HG02571 (cell line): ENCODE measurements around the gene RBBP7.
"Not testable (repeated sequence)": the region's sequence is repeated elsewhere in the genome, so short reads cannot be mapped to it uniquely, and the experiment has no call there.

Experiments
- ATAC-seq: cut with Tn5 transposase; IDR thresholded peaks from one replicate; pipeline ENCODE4 v1.9.1; 2021; ENCODE audit warnings: mild to moderate bottlenecking, moderate library complexity; ENCODE audit not compliant: unreplicated experiment

RBBP7 gene

DNA sequence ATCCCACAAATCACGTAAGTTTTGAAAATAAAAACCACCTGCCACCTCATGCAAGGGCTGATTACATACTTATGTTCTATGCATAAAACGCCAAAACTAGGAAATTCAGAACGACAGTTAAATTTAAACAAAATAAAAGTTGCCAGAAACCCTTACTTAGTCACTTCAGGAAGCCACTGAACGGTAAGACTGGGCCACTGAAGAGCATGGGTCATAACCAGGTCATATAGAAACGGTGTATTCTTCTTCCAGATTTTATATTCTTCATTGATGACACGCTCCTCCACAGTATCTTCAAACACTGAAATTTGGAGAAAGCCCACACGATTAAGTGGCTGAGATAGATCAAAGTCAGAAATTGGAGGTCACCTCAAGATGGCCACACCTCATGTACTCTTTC is 1.2 kb downstream of the RBBP7 start:
- ATAC-seq = no peak

GRCh38 chrX:16867947-16868346 is 2.2 kb downstream of the RBBP7 start:
- no peak for ATAC-seq

DNA sequence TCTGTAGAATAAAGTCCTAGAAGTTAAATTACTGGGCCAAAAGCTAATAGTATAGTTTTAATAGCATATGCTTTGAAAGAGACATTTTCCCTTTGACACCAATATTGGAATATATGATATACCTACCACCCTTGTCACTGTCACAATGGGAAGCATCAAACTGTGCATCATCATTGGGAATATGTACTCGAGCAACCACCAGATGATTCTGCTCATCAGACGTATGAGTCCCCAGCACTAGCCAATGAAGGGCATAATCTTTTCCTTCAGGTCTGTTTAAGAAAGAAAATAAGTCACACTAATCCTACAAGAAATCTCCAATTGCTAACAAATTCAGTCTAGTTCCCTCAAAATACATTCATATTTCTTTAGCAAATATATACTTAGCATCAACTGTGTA is 7.3 kb downstream of the RBBP7 start:
- no peak for ATAC-seq

GRCh38 chrX:16856744-16857143 is 13.4 kb downstream of the RBBP7 start:
- no peak for ATAC-seq

- ATAC-seq = not testable (repeated sequence)
Measured at GRCh38 chrX:16856076-16856404, 14.1 kb downstream of the RBBP7 start.

DNA sequence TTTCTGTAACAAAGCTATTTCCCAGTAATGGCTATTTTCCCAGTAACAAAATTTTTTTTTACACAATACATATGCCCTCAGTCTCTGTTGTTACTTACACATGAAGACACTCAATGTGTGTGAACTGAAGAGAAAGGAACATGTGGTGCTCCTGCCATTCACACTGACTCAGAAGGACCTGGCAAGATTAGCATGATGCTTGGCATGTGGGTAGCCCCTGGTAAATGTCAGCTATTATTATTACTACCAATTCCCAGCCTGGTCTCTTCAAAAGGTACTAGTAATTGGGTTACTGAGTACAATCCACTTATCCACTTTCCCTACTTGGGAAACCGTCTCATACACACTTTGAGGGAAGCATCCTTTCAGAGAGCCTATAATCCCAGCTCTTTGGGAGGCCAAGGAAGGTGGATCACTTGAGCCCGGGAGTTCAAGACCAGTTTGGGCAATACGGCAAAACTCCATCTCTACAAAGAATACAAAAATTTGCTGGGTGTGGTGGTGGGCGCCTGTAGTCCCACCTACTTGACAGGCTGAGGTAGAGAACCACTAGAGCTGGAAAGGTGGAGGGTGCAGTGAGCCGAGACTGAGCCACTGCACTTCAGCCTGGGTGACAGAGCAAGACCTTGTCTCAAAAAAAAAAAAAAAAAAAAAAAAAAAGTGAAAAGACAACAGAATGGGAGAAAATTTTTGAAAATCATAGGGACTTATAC is 14.6 kb downstream of the RBBP7 start:
- no peak for ATAC-seq

DNA sequence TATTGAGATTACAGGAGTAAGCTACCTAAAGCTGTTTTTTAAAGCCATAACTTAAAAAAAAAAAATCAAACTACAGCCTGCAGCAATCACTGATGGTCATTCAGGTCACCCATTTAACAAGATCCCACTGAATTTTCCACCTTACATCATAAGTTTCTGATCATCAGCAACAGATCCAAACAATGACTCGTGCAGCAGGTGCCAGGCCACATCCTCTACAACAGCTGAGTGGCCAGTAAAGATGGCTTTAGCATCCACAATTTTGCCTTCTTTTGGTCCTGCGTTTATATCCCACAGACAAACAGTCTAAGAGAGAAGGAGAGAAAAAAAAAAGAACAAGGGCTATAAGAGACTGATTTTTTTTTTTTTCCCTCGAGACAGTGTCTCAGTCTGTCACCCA is 16.6 kb downstream of the RBBP7 start:
- ATAC-seq = no peak

DNA sequence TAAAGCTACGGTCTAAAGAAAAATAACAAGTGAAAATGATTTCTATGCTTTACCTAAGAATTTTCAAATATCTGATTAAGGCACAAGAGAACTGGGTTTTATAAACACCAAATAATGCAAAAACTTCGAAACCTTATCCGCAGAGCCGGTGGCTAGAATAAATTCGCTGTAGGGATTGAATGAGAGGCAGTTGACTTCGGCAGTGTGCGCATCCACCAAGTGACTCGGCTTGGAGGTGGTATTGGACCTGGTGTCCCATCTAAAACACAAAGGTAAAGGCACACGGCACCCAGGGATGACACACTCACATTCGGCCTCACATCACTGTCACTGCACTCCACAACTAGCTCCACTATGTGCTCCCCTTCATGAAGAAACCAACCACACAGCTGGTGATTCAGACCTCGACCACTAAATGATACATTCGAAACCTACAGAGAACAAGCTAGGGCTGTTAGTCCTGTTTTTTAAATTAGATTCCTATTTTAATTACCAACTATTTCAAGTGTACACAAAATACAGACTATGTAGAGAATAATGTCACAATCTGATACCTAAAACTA is 17.5 kb downstream of the RBBP7 start:
- ATAC-seq = no peak

GRCh38 chrX:16851827-16852226 is 18.3 kb downstream of the RBBP7 start:
- no peak for ATAC-seq

GRCh38 chrX:16851421-16851820 is 18.7 kb downstream of the RBBP7 start:
- ATAC-seq = no peak

GRCh38 chrX:16848541-16848940 is 21.6 kb downstream of the RBBP7 start:
- ATAC-seq = no peak

DNA sequence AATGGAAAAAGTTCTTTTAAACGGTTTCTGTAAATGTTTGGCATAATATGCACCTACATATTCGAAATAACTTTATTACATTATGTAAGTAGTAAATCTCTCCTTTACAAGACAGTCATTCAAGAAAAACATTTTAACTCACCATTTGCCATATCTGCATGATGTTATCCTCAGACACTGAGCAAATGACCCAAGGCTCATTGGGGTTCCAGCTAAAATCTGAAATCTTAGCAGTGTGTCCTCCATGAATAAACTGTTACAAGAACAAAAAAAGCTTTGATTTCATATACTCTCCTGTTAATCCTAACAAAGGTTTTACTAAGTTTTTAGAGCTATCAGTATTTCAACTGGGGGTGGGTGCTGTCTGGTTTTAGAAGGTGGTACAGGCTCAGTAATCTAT is 24.5 kb downstream of the RBBP7 start:
- ATAC-seq = no peak

GRCh38 chrX:16843208-16843909 is 26.8 kb downstream of the RBBP7 start:
- ATAC-seq = no peak

- ATAC-seq = no peak
Measured at GRCh38 chrX:16842684-16843083, 27.5 kb downstream of the RBBP7 start.

- no peak for ATAC-seq
Measured at GRCh38 chrX:16839852-16840460, 30.2 kb downstream of the RBBP7 start.

- ATAC-seq = no peak
Measured at GRCh38 chrX:16839219-16839851, 30.8 kb downstream of the RBBP7 start.

GRCh38 chrX:16838202-16839066 is 31.7 kb downstream of the RBBP7 start:
- ATAC-seq = no peak

DNA sequence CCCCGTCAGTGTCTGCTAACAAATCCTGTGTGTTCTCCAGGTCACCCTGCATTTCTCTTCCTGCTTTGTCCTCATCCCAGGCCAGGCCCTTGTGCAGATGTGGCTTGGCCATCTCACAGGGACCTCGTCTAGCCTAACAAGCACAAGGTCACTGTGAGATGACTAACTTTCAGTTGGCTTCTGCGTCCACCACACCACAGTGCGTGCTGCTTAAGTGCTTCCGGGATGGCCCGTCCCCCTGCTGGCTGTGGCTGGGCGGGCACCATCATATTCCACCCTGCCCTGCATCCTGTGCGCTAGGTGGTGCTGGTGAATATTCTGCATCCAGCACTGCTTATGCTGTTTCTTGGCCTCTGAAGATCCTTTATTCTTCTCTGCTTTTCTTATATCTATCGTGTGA is 33.8 kb downstream of the RBBP7 start:
- no peak for ATAC-seq

DNA sequence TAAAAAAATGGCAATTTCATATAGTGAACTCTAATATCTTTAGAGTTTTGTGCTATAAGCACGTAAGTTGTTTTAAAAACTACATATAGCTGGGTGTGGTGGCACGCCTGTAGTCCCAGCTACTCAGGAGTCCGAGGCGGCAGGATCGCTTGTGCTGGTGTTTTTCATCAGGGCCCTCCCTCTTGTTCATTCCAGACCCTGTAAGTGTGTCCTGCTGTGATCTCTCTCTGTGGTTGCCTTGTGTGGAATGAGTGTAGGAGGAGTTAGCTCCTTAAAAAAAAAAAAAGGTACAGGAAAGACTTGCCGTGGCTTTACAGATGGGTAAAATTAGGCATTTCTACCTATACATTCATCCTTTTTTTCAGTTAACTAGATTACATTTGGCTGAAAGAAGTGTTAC is 35.4 kb downstream of the RBBP7 start:
- no peak for ATAC-seq

DNA sequence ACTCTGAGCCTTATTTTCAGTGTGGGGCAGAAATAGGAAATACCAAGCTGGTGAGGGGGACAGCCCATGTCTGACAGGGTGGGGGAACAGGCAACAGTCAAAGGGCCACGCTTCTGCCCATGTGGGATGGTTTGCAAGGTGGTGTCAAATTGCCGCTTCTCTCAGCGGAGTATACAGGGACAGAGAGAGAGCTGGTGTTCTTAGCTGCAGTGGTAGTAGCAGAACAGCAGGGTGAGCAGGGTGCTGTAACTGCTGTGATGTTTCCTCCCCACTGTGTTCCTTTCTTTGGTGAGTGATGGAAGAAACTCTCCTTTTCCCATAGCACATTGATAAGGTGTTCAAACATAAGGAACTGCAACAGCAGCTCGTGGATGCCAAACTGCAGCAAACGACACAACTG is 37.9 kb downstream of the RBBP7 start:
- ATAC-seq = no peak
